Measurements from ENCODE around the gene FPGS. TPM values are rescaled to one million over a fixed set of nuclear protein-coding genes. Genes with fewer than 3 reads are reported as not detected.
A peak's percentile ranks its signal among the peaks of the same experiment; 100 is the strongest.

The FPGS gene
- total and polyA plus RNA-seq, 8 donors = 38.8 to 97.4 (median 51.8) TPM

- TF ChIP-seq, protein P1, sequence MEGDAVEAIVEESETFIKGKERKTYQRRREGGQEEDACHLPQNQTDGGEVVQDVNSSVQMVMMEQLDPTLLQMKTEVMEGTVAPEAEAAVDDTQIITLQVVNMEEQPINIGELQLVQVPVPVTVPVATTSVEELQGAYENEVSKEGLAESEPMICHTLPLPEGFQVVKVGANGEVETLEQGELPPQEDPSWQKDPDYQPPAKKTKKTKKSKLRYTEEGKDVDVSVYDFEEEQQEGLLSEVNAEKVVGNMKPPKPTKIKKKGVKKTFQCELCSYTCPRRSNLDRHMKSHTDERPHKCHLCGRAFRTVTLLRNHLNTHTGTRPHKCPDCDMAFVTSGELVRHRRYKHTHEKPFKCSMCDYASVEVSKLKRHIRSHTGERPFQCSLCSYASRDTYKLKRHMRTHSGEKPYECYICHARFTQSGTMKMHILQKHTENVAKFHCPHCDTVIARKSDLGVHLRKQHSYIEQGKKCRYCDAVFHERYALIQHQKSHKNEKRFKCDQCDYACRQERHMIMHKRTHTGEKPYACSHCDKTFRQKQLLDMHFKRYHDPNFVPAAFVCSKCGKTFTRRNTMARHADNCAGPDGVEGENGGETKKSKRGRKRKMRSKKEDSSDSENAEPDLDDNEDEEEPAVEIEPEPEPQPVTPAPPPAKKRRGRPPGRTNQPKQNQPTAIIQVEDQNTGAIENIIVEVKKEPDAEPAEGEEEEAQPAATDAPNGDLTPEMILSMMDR (IDR thresholded peaks at IDR 0.05) = no peak
- H3K36me3 ChIP-seq = peaks cover 0 to 100% of the 10 kb centered on the region in 2 donors
- H3K4me1 ChIP-seq = peaks cover 0 to 3% of the 10 kb centered on the region in 2 donors
- H3K9me3 ChIP-seq = no peaks in the 10 kb centered on the region
- H3K27ac ChIP-seq = peak overlapping the region in 1 of 2 donors; percentile 28
- DNase-seq (no peak), ATAC-seq (no peak)
- intact Hi-C loops (cut with DNase I) = no loop called here
- no peak overlapping the region for H3K4me3 ChIP-seq
- H3K27me3 ChIP-seq = no peaks in the 10 kb centered on the region
Measured at GRCh38 chr9:127814619-127815511, 12.2 kb downstream of the FPGS start.

DNA sequence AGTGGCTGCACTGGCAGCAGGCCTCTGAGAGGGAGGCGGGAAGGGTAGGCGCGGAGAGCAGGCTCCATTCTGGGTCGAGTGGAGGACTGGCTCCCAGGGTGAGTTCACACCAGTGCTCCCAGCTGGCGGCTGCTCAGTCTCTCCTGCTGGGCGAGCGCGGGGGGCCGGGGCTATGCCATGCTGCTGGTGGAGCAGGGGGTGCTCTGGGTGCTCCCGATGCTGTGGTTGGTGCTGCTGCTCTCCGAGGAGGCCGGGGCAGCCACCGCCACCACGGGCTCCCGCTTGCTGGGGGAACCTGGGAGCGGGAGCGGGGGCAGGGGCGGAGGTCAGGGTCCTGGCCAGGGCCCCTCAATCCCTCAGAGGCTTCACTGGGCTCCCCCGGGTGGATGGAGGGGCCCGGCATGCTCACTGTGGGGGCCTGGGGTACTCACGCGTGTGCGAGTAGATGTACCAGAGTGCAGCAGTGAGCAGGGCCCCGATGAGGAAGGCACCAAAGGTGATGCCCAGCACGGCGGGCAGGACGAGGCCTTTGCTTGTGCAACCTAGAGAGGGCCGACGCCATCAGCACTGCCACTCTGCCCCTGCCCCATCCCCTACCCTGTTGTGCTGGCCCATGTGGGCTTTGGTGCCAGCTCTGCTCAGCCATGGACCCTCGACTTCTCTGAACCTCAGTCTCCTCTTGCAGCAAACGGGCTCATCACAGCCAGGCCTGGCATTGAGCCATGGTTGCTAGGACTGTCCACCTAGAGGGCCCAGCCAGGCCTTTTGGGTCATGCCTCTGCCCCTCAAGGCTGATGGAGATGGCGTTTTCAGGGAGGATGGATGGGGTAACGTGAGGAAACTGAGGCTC is 13.1 kb downstream of the FPGS start:
- Histone ChIP-seq H3K9me3 (no peaks in the 10 kb centered on the region), H3K27me3 (no peaks in the 10 kb centered on the region), H3K36me3 (peaks cover 0 to 100% of the 10 kb centered on the region in 2 donors), H3K4me3 (no peak overlapping the region), H3K4me1 (peaks cover 0 to 3% of the 10 kb centered on the region in 2 donors), H3K27ac (peak overlapping the region in 1 of 2 donors; percentile 28)
- DNase-seq (no peak), ATAC-seq (no peak)
- TF ChIP-seq, protein P1 (IDR thresholded peaks at IDR 0.05) = no peak
- intact Hi-C loops (cut with DNase I) = no loop called here

DNA sequence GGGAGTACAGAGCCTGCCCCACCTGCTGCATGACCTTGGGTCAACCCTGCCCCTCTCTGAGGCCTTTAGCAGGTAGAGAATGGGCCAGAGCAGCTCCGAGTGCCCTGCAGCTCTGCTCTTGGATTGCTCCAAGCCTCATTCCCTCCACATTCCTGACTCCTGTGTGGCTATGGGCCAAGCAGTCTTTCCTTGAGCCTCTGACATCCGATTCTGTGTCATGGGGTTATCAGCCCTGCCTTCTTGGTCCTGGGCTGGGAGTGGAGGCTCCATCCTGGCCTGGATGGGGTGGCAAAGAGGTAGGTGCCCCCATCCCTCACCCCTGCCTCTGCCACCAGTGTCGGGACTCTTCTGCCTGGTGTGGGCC is 13.7 kb downstream of the FPGS start:
- TF ChIP-seq, protein P1 (IDR thresholded peaks at IDR 0.05) = no peak
- intact Hi-C loops (cut with DNase I) = no loop called here
- H3K4me1 ChIP-seq = peaks cover 0 to 3% of the 10 kb centered on the region in 2 donors
- no peaks in the 10 kb centered on the region for H3K27me3 ChIP-seq
- H3K9me3 ChIP-seq = no peaks in the 10 kb centered on the region
- peaks cover 0 to 100% of the 10 kb centered on the region in 2 donors for H3K36me3 ChIP-seq
- H3K27ac ChIP-seq = no peak overlapping the region
- ATAC-seq (no peak), DNase-seq (no peak)
- H3K4me3 ChIP-seq = no peak overlapping the region

DNA sequence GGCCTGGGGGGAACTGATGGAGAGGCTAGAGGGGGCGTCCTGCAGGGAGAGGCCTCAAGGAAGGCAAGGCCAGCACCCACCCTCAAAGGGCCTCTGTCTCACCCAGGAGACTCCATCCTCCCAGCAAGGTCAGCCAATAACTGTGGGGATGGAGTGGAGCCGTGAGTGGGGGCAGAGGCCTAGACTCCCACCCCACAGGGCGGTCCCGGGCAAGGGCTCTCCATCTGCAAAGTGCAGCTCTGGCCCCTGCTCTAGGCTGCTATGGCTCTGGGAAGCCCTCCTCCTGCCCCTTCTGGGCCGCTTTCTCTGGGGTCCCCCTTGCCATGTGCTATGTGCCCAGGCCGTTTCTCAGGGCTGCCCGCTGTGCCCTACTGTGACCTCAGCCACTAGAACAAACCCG is 14.0 kb downstream of the FPGS start:
- H3K9me3 ChIP-seq = no peaks in the 10 kb centered on the region
- intact Hi-C loops (cut with DNase I) = no loop called here
- H3K4me1 ChIP-seq = peaks cover 0 to 3% of the 10 kb centered on the region in 2 donors
- H3K36me3 ChIP-seq = peaks cover 0 to 99% of the 10 kb centered on the region in 2 donors
- ATAC-seq (no peak), DNase-seq (no peak)
- H3K27ac ChIP-seq = peak overlapping the region in 1 of 2 donors; percentile 20
- H3K27me3 ChIP-seq = no peaks in the 10 kb centered on the region
- TF ChIP-seq, protein P1 (IDR thresholded peaks at IDR 0.05) = no peak
- H3K4me3 ChIP-seq = no peak overlapping the region

Measured in left lung (tissue), 10 donors.